CD4-positive, alpha-beta T cell (primary cell): ENCODE data around the gene LDAH. TPM values are rescaled to one million over a fixed set of nuclear protein-coding genes. Genes with fewer than 3 reads are reported as not detected.

Experiments used
- ATAC-seq: fragments of 200-7000 bp; cut with Tn5 transposase; one replicate; pipeline ENCODE4 v1.10.0; 2022; ENCODE audit warnings: mild to moderate bottlenecking; ENCODE audit not compliant: poor library complexity
- CTCF ChIA-PET: fragments of 350-600 bp; sonication (Branson Sonifier 250); formaldehyde crosslinking; loops from one replicate; lab custom pipeline; 2021; ENCODE audit warnings: antibody characterized with exemption, inconsistent platforms; lab: Charles Lee
- POLR2A ChIA-PET: fragments of 350-600 bp; sonication (Branson Sonifier 250); formaldehyde crosslinking; loops from one replicate; lab custom pipeline; 2021; ENCODE audit warnings: antibody characterized with exemption, inconsistent platforms; lab: Charles Lee
- DNase-seq, 14 experiments: peaks; one replicate each; pipeline ENCODE4 v3.0.0-alpha.2; 2013 to 2020; ENCODE audit warnings: mixed read lengths in 2 of 14
- H3K27ac ChIP-seq, 2 donors: one replicate each; pipeline versions ENCODE4 v1.5.1 to v1.7.0; 2013; ENCODE audit warnings: low read length in 2 of 2, low read depth in 1 of 2, mild to moderate bottlenecking in 1 of 2
- H3K27me3 ChIP-seq, 2 experiments: 1 replicate in 1 of 2; 2 replicates in 1 of 2; pipeline versions ENCODE4 v1.6.1 to v1.7.0; 2013; ENCODE audit warnings: low read length in 2 of 2, control low read depth in 1 of 2, mild to moderate bottlenecking in 1 of 2, moderate library complexity in 1 of 2; ENCODE audit not compliant: insufficient read depth in 2 of 2, control insufficient read depth in 1 of 2
- H3K36me3 ChIP-seq: one replicate; pipeline ENCODE4 v1.6.1; 2013; ENCODE audit warnings: low read length, control low read depth; ENCODE audit not compliant: insufficient read depth
- H3K4me1 ChIP-seq: one replicate; pipeline ENCODE4 v1.6.1; 2013; ENCODE audit warnings: low read length, control low read depth; ENCODE audit not compliant: insufficient read depth
- H3K4me3 ChIP-seq: one replicate; pipeline ENCODE4 v1.5.1; 2013; ENCODE audit warnings: mild to moderate bottlenecking, low read length, moderate library complexity
- H3K9me3 ChIP-seq, 2 experiments: 1 replicate in 1 of 2; 2 replicates in 1 of 2; pipeline versions ENCODE4 v1.6.1 to v1.7.0; 2013; ENCODE audit warnings: low read length in 2 of 2, mild to moderate bottlenecking in 2 of 2, control low read depth in 1 of 2, moderate library complexity in 1 of 2; ENCODE audit not compliant: control insufficient read depth in 1 of 2, insufficient read depth in 1 of 2
- H3K27ac Mint-ChIP-seq: one replicate; pipeline ENCODE4 v1.8.0; 2020; ENCODE audit warnings: mixed read lengths
- H3K27me3 Mint-ChIP-seq: one replicate; pipeline ENCODE4 v1.8.0; 2021; ENCODE audit warnings: mixed read lengths
- H3K36me3 Mint-ChIP-seq: one replicate; pipeline ENCODE4 v1.8.0; 2021; ENCODE audit warnings: low read depth, mixed read lengths
- H3K4me1 Mint-ChIP-seq: one replicate; pipeline ENCODE4 v1.8.0; 2021; ENCODE audit warnings: low read depth, mixed read lengths
- H3K4me3 Mint-ChIP-seq: one replicate; pipeline ENCODE4 v1.8.0; 2020; ENCODE audit warnings: mild to moderate bottlenecking, mixed read lengths
- H3K9me3 Mint-ChIP-seq: one replicate; pipeline ENCODE4 v1.8.0; 2020; ENCODE audit warnings: mixed read lengths
- intact Hi-C, 2 experiments: fragments of 100-400 bp; cut with DNase I in 1 of 2; cut with micrococcal nuclease in 1 of 2; formaldehyde crosslinking; loops; one replicate each; pipeline versions ENCODE4 v1.15.1 to v1.9.0; 2023 to 2025; cut with DNase I, micrococcal nuclease
- total RNA-seq, 174 experiments: library from RNA in 2 of 174; stranded (reverse) in 2 of 174; gene quantifications; one replicate each; pipeline ENCODE4 v1.2.3 and lab custom pipeline; 2021 to 2026
- TF ChIP-seq, protein P1 (sequence below): fragments of 200-600 bp; IDR thresholded peaks from one replicate; pipeline ENCODE4 v1.8.0; 2022; ENCODE audit warnings: antibody characterized with exemption, mild to moderate bottlenecking

LDAH gene
- total RNA-seq, 2 experiments from 2014 or later, result 6.5 to 7.2 TPM

- H3K36me3 Mint-ChIP-seq, result peaks cover 95% of the 10 kb centered on the region
- intact Hi-C loops, result no loop called here
- Histone ChIP-seq H3K4me3 (no peak overlapping the region), H3K27ac (no peak overlapping the region), H3K4me1 (peaks cover 5% of the 10 kb centered on the region), H3K27me3 (no peaks in the 10 kb centered on the region), H3K9me3 (no peaks in the 10 kb centered on the region), H3K36me3 (peaks cover 43% of the 10 kb centered on the region)
- peaks cover 7% of the 10 kb centered on the region for H3K4me1 Mint-ChIP-seq
- DNase-seq (no peak), ATAC-seq (no peak)
- TF ChIP-seq, protein P1, sequence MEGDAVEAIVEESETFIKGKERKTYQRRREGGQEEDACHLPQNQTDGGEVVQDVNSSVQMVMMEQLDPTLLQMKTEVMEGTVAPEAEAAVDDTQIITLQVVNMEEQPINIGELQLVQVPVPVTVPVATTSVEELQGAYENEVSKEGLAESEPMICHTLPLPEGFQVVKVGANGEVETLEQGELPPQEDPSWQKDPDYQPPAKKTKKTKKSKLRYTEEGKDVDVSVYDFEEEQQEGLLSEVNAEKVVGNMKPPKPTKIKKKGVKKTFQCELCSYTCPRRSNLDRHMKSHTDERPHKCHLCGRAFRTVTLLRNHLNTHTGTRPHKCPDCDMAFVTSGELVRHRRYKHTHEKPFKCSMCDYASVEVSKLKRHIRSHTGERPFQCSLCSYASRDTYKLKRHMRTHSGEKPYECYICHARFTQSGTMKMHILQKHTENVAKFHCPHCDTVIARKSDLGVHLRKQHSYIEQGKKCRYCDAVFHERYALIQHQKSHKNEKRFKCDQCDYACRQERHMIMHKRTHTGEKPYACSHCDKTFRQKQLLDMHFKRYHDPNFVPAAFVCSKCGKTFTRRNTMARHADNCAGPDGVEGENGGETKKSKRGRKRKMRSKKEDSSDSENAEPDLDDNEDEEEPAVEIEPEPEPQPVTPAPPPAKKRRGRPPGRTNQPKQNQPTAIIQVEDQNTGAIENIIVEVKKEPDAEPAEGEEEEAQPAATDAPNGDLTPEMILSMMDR, result no peak
- H3K9me3 Mint-ChIP-seq, result no peaks in the 10 kb centered on the region
- no peak overlapping the region for H3K4me3 Mint-ChIP-seq
- no peak overlapping the region for H3K27ac Mint-ChIP-seq
- ChIA-PET POLR2A (no interaction called here), CTCF (no interaction called here)
- H3K27me3 Mint-ChIP-seq, result no peaks in the 10 kb centered on the region
These were observed 135.6 kb downstream of the LDAH start for GRCh38 chr2:20687260-20687832.

DNA sequence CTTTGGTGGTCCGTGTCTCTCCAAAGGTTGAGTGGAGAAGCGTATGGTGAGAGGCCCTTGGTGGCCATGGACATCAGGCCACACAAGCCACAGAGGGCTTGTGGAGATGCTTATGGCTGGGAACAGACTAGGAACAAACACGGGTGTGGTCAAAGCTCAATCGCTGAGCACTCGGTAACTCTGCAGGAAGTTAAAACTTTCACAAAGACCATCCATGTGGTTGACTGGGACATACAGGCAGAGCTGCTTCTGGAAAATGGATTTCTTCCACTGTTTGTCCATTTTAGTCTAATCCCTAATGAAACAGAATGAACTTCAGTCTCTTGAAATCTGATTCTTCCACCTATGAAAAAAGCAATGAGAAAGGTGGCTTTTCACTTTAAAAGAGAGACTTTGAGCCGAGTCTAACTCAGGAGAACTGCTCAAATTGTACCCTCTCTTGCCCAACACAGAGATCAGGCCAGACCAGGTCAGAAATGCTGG, 138.3 kb downstream of the LDAH start:
- no peak overlapping the region for H3K27ac Mint-ChIP-seq
- POLR2A ChIA-PET, result no interaction called here

GRCh38 chr2:20682167-20682920, 140.6 kb downstream of the LDAH start:
- CTCF ChIA-PET, result no interaction called here
- no peaks in the 10 kb centered on the region for H3K27me3 ChIP-seq

More for the DNA sequence above, 138.3 kb downstream of the LDAH start:
- no peaks in the 10 kb centered on the region for H3K27me3 ChIP-seq
- Mint-ChIP-seq H3K4me1 (peaks cover 7% of the 10 kb centered on the region), H3K4me3 (no peak overlapping the region), H3K36me3 (peaks cover 89% of the 10 kb centered on the region), H3K9me3 (no peaks in the 10 kb centered on the region), H3K27me3 (no peaks in the 10 kb centered on the region)
- intact Hi-C loops, result no loop called here
- DNase-seq (no peak), ATAC-seq (no peak)
- no peak overlapping the region for H3K27ac ChIP-seq
- peaks cover 44% of the 10 kb centered on the region for H3K36me3 ChIP-seq
- TF ChIP-seq, protein P1, result no peak
- H3K4me3 ChIP-seq, result no peak overlapping the region
- CTCF ChIA-PET, result interaction anchor here (0.8 kb wide), 1 partner anchor 24 kb away, joined by 3 read pairs; no protein-coding TSS in a partner anchor
- H3K9me3 ChIP-seq, result no peaks in the 10 kb centered on the region
- H3K4me1 ChIP-seq, result peaks cover 8% of the 10 kb centered on the region

More at GRCh38 chr2:20682167-20682920, 140.6 kb downstream of the LDAH start:
- intact Hi-C loops, result no loop called here
- Mint-ChIP-seq H3K9me3 (no peaks in the 10 kb centered on the region), H3K36me3 (peaks cover 68% of the 10 kb centered on the region), H3K27me3 (no peaks in the 10 kb centered on the region), H3K4me1 (peaks cover 7% of the 10 kb centered on the region), H3K27ac (no peak overlapping the region), H3K4me3 (no peak overlapping the region)
- H3K4me1 ChIP-seq, result peaks cover 8% of the 10 kb centered on the region
- DNase-seq (no peak), ATAC-seq (no peak)
- H3K27ac ChIP-seq, result no peak overlapping the region
- H3K36me3 ChIP-seq, result peaks cover 33% of the 10 kb centered on the region
- POLR2A ChIA-PET, result no interaction called here
- H3K9me3 ChIP-seq, result no peaks in the 10 kb centered on the region
- no peak overlapping the region for H3K4me3 ChIP-seq
- TF ChIP-seq, protein P1, result no peak
